HG03159 (cell line): Measurements from ENCODE around the gene RSPO4.

Experiments
- ATAC-seq: cut with Tn5 transposase; IDR thresholded peaks from one replicate; pipeline ENCODE4 v1.9.1; 2021; ENCODE audit warnings: mild to moderate bottlenecking, moderate library complexity; ENCODE audit not compliant: unreplicated experiment

The RSPO4 gene

DNA sequence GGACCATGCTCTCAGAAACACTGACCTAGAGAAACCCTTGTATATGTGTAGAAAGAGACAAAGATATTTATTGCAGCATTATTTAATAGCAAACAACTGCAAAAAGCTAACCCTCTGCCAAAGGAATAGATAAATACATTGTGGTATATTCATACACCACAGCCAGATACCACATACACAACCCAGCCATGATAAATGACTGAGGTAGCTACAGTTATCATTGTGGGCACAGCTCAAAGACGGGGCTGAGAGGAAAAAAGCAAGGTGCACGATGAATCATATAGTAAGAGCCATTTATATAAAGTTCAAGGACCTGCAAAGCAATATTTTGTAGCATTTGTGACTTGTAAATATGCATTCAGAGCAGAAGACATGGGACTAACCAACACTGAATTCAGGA lies 30.8 kb downstream of the RSPO4 start:
- ATAC-seq: no peak

DNA sequence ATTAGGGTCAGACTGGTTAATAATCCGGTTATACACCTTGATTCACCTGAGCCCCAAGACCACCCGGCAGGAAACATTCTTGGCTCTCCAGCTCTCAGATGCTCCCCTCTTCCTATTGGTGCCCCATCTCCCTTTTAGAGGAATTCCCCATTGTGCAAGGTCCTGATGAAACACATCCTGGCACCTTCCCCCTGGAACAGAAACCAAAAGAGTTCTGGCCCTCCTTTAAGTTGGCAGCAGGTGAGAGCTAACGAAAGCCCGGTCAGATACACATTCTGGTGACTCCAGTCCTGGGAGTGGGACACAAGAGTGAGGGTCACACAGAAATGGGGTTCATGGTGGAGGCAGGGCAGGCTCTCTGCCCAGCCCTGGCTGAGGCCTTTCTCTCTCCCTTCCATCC lies 32.2 kb downstream of the RSPO4 start:
- ATAC-seq: no peak

DNA sequence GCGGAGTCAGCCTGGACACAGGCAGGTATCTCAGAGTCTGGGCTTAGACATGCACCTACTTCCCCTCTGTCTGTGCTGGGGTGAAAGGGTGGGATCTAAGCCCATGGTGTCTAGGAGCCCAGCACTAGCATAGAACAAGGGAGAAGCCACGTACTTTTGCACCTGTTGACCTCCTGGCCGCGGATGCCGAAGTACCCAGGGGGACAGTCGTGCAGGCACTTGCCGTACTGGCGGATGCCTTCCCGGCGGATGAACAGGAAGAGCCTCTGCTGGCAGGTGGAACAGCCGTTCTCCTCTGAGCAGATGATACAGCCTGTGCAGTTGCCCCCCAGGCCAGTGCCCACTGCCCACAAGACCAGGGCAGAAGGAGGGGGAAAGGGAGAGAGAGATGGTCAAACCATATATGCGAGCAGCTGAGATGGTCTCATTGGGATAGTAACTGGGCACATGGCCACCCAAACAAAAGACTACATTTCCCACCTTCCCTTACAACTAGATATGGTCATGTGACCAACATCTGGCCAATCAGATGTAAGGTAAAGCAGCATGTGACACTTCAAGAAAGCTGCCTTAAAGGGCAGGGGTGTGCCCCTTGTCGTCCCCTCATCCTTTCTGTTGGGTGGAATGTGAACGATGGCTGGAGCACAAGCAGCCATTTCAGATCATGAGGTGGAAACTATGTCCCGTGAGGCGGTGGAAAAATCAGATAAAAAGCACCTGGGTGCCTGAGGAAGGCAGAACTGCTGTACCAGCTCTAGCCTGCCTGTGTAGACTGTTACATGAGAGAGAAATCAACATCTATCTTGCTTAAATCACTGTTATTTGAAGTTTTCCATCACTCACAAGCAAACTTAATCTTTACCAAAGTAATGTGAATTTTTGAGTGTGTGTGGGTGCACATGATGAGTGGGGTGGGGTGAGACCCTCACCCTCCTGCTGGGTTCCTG lies 34.0 kb downstream of the RSPO4 start:
- no peak for ATAC-seq

DNA sequence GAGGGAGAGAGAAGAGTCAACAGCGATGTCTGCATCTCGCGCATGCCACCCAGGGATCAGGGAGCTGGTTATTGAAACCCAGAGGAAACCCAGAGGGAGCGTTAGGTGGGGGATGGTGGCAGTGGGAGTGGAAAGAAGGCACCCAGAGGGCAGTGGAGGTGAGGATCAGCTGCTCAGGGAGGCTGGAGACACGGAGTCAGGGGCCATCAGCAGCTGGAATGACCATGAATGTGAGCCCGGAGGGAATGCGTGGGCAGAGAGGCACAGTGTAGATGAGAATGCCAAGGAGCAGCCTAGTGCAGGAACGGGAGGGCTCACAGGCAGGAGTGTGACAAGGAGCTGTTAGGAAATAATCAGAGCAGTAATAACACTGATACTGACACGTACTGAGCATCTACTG lies 36.2 kb downstream of the RSPO4 start:
- no peak for ATAC-seq

DNA sequence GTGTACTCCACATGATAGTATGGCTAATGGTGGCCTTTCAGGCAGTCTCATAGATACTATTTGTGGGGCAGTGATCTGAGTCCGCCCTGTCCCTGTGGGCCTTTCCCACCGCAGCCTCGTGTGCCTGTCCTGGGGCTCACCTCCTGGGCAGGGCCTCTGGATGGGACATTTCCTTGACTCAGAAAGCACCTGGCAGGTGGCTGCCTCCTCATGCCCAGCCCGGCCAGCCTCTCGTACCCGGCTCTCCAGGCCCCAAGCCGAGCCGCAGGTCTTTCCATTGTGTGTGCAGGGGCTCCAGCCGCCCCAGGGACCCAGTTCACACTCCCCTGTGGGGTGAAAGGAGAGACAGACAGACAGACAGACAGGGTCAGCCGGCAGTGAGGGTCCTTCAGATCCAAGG lies 38.3 kb downstream of the RSPO4 start:
- ATAC-seq: no peak

DNA sequence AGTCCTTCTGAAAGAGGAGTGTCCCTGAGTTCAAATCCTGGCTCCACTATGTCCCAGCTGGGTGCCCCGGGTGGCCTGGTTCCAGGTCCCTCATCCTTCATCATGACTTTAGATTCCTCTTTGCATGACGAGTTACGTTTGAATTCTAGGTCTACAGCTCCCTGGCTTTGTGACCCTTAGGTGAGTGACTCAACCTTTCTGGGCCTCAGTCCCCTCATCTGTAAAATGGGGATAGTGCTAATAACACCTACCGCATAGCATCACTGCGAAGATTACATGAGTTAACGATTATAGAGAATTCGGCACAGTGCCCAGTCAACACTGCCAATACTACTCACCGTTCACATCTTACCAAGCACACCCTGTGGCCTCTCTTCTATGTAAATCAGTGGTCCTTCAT lies 39.4 kb downstream of the RSPO4 start:
- no peak for ATAC-seq

DNA sequence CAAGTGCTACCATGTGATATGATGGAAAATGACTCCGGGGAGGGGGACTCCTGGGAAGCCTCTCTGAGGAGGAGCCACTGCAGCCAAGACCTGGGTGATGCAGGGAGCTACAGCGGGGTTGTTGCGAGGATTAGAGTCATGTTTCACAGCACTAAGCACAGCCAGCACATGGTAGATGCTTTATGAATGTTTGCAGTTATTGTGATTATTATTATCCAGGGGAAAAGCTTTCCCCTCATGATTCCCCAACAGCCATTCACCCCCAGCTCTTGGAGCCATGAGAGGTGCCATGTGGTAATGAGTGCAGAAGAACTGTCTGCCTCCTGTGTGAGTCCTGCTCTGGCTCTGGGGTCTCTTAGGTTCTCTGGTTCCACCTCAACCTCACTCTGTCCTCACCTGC lies 39.9 kb downstream of the RSPO4 start:
- no peak for ATAC-seq

DNA sequence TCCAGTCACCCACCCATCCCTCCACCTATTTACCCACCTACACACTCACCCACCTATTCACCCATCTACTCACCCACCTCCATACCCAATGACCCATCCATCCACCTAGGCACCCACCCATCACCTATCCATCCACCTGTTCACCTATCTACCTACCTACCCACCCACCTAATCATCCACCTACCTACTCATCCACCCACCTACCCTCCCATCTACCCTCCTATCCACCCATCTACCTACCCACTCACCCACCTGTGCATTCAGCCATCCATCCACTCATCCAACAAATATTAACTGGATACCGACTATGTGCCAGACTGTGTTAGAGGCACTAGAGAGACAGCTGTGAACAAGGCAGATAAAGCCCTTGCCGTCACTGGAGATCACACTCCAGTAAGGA lies 40.3 kb downstream of the RSPO4 start:
- no peak for ATAC-seq

DNA sequence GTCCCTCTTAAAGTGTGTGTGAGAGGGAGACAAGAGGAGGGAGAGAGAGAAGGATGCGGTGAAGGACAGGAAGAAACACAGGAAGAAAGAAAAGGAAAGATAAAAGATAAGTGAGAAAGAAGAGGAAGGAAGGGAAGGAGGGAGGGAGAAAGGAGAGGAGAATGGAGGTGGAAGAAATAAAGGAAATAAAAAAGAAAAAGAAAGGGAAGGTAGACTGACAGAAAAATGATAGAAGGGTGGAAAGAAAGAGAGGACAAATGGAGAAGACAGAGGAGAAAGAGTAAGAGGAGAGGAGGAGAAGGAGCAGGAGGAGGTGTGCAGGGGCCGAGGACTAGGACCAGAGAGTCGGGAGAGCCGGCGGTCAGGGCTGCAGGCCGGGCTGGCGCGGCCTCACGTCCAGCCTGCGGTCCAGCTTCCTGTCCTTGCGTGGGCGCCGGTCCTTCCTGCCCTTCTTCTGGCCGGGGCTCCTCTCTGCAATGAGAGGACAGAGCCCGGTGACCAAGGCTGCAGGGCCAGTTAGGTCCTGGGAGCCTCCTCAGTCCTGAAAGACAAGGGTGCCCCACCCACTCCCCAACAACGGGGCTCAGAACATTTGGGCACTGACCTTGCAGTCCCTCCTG lies 42.0 kb downstream of the RSPO4 start:
- ATAC-seq: no peak

DNA sequence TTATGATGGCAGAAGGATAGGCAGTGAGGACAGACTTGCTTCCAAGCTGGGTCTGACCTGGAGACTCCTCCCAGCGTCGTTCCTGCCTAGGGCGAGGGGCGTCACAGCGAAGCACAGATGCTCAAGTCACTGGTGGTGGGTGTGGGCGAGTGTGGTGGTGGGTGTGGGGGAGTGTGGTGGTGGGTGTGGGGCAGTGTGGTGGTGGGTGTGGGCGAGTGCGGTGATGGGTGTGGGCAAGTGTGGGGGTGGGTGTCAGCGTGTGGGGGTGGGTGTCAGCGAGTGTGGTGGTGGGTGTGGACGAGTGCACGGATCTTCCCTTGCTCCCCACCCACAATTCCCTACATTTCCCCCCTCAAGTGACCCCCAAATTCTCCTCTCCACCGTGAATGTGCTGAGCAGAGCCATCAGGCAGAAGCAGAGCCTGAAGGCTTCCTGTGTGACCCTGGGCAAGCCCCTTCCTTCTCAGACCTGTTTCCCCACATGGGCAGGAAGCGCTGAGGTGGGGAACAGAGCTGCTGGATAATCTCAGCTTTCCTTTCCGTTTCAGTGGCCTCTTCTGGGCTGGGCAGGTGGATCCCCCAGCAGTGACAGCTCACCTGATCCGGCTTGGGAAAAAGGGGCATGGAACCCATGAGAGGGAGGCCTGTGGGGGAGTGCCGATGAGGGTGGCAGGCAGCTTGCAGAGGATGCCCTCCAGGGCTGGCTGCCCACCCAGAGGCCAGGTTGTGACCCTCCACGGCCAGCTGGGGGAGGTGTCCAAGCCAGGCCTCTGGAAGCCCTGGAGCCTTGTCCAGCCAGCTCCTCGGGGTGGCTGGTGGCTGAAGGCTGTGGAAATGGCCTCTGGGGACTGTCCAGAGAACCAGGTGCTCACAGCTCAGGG lies 42.9 kb downstream of the RSPO4 start:
- ATAC-seq: no peak

DNA sequence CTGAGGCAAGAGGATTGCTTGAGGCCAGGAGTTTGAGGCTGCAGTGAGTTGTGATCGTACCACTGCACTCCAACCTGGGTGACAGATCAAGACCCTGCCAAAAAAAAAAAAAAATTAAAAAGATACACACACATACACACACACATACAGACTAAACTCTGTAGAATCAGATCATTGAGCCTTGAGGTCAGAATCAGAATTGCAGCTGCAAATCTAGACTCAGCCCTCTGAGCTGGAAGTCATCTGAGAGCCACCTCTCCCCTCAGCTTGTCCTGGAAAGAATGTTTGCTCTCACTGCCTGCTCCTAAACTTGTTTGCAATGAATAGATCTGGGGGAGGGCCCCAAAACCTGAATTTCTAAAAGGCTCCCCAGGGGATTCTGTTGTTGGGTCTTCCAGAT lies 44.6 kb downstream of the RSPO4 start:
- no peak for ATAC-seq

DNA sequence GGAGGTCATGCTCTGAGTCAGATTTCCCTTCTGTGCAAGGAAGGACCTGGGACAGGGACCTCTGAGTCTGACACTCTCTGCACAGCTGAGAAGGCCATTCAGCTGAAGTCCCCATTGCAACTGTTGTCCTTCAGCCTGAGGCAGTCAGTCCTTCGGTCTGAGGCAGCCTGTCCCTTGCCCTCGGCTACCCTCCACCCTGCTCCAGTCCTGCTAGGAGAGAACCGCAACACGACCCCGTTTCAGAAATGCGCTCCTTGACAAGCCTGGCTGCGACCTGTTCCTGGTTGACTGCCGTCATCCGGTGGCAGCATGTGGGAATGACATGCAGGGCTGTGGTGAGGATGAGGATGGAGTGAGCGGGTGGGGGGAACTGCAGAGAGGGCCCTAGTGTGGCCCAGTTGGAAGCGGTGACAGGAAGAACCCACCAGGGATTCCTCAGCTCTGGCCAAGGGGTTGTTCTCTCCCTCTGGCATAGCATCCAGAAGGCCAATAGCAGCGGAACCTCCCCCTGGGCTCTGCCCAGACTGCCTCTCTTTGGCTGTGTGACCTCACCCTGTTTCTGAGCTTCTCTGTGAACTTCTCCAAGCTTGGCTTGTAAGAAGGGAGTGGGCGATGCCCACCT lies 45.7 kb downstream of the RSPO4 start:
- no peak for ATAC-seq

DNA sequence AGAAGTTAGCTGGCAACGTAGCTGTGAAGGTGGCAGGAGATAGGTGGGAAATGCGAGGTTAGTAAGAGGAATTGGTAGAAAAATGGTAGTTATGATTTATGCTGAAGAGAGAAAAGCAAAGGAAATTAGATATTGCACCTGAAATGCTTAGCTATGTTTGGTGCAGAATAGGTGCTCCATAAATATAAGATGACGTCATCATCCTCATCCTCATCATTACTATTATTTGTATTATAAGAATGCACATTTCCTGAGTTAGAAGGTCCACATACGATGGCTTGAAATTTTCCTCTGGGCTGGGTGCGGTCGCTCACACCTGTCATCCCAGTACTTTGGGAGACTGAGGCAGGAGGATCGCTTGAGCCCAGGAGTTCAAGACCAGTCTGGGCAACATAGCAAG lies 46.5 kb downstream of the RSPO4 start:
- ATAC-seq: no peak

DNA sequence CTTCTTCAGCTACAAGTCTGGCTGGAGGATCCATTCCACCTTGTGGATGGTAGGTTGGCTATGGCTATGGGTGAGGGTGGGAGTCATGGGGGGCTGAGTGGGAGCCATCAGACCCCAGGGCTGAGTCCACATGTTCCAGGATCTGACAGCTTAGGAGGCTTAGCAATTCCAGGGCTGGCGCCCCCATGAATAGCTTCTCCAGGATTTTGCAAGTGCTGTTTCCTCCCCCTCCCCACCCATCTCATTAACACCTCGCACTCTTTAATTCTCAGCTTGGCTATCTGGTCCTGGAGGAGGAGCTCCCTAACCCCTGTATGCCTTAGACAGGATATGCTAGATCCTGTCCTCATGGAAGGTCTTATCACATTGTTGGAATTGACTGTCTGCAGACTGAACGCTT lies 47.0 kb downstream of the RSPO4 start:
- ATAC-seq: no peak

DNA sequence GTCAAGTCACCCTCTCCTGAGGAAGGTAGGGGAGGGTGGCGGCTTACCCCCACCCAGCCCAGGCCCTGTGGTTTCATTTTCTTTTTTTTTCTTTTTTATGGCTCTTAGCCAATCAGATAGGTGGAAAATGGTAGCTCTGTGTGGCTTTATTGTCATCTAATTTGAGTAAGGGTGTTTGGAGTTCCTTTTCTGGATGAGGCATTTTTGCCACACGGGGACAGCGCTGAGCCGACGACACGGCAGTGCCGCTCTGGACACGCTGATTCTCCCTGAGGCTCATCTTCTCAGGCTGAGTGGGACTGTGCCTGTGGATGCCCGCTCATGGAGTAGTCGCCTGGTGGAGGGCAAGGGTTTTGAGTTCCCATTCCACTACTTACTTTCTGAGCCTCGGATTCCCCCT lies 48.4 kb downstream of the RSPO4 start:
- ATAC-seq: no peak

DNA sequence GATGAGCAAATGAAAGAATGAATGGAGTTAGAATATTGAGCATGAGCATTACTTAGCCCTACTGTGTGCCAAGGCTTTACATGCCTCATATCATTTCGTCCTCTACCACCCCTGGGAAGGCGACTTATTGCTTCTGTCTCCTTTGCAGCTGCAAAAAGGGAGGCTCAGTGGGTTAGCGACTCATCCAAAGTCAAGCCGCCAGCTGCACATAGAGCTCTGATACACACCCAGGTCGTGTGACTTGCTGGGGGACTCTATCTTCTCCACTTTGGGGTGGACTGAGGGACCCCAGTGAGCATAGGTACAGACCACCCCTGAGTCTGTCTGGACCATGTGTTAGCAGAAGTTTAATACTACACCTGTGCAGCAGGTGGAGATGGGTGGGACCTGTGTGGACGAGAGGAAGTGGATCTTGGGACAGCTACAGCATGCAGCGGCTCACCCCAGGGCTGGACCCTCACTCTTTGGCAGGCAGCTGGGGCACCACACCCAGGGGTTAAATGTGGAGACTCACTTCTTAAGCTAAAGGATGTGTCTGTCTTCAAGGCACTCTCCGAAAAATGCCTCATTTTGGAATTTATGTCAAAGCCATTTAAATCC lies 49.8 kb downstream of the RSPO4 start:
- ATAC-seq: no peak

DNA sequence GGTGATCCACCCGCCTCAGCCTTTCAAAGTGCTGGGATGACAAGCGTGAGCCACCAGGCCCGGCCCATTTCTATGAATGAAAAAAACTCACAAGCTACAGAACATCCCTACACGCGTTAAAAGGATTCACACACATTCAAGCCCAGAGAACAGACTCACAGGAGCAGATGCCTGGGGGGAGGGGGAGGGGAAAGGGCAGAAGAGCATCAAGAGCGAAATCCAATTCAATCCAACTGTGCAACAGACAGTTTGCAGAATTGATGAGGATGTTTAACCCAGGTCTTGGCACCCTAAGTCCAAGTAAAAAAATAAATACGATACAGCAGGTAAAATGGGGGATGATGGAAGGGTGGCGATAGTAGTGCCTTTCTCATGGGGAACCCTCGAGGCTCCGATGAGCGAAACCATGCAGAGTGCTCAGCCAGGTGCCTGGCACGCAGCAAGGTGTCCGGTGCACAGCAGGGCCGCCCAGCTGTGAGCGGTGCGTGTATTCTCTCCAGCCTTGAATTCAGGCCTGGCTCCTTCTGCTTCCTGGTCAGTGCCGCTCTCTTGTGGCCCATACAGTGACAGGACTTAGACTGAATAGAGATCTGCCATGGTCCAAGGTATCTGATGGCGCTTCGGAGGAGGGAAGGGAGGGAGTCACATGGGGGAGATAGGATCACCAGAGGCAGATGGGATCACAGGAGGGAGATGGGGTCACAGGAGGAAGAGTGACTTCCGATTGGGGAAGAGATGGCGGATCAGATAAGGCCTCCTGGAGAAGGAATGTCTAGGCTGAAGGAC lies 50.5 kb downstream of the RSPO4 start:
- ATAC-seq: no peak

DNA sequence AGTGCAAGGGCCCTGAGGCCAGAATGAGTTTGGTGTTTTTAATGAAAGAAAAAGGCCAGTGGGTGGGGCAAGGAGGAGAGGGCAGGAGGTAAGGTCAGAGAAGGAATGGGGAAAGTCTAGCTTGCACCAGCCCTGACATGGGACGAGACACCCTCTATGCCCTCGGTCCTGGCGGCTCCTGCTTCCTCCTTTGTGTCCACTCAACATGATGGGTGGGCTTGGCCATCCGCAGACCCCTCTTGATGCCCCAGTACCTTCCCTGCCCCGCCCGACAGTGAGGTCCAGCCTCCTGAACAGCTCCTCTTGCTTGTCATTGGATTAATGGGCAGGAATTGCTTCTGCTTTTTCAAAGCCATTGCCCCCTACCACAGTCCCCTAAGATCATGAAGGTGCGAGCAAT lies 52.4 kb downstream of the RSPO4 start:
- no peak for ATAC-seq

DNA sequence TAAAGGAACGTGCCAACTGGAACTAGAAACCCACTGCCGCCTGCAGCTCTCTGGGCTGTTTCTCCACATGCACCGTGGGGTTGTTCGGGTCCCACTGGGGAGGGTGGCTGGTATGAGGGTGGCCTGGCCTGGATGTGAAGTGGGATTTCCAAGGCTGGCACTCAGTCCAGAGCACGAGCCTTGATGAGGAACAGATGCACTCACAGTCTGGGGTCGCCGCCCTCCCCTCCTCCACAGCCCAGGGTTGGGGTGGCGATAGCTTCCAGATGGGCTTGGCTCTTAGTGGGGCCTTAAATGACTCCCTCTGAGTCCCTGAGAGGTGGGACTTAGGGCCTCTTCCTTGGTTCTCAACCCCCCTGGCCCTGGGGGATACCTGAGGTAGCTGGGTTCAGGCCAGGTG lies 55.3 kb downstream of the RSPO4 start:
- ATAC-seq: no peak

DNA sequence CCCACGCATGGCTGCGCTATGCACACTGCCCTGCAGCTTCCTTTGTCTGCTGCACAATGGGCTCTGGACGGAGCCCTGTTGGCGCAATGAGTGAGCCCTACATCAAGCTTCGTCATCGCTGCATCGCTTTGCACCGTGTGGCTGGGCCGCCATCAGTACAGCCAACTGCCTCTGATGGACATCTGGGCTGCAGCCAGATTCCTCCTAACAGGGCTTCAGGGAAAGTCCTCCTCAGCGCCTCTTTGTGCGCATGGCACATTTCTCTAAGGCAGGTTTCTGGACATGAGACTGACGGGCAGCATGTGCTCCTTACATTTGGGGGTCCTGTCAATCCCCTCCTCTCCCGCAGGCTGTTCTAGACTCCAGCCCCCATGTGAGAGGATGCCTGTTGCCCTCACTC lies 56.3 kb downstream of the RSPO4 start:
- no peak for ATAC-seq
